PFSK-1 (cell line): Measurements from ENCODE around the gene RGS5. TPM values are rescaled to one million over a fixed set of nuclear protein-coding genes. Genes with fewer than 3 reads are reported as not detected.

Experiments
- FOXP2 ChIP-seq: optimal IDR thresholded peaks from 2 replicates; pipeline ENCODE3; 2011; ENCODE audit warnings: borderline replicate concordance, control low read depth, inconsistent platforms; ENCODE audit not compliant: insufficient read depth; ENCODE audit errors: extremely low read length, extremely low read depth
- POLR2AphosphoS5 ChIP-seq: IDR thresholded peaks from 2 replicates; pipeline ENCODE4 v1.6.1; 2012; ENCODE audit warnings: low read depth, mild to moderate bottlenecking, control low read depth, low read length, moderate library complexity
- SIN3A ChIP-seq: IDR thresholded peaks from 2 replicates; pipeline ENCODE4 v1.6.1; 2012; ENCODE audit warnings: mild to moderate bottlenecking, low read length, moderate library complexity, borderline replicate concordance; ENCODE audit not compliant: insufficient read depth
- TAF1 ChIP-seq: IDR thresholded peaks from 2 replicates; pipeline ENCODE4 v1.6.1; 2012; ENCODE audit warnings: low read length, control low read depth, borderline replicate concordance; ENCODE audit not compliant: insufficient read depth
- polyA plus RNA-seq: library from polyadenylated mRNA; unstranded; fragments of >200 nt; gene quantifications from one replicate; pipeline ENCODE4 v1.2.1, GENCODE V29; 2012; ENCODE audit warnings: low read depth, missing spikeins; ENCODE audit not compliant: insufficient read length
- TF ChIP-seq, protein P1 (sequence below), 2 experiments: IDR thresholded peaks; 2 replicates each; pipeline versions ENCODE4 v1.6.1 to v1.8.0; 2011 to 2012; ENCODE audit warnings: low read depth in 2 of 2, low read length in 2 of 2, control low read depth in 1 of 2, inconsistent platforms in 1 of 2, mild to moderate bottlenecking in 1 of 2, moderate library complexity in 1 of 2; ENCODE audit not compliant: insufficient read depth in 1 of 2

The RGS5 gene, protein sequence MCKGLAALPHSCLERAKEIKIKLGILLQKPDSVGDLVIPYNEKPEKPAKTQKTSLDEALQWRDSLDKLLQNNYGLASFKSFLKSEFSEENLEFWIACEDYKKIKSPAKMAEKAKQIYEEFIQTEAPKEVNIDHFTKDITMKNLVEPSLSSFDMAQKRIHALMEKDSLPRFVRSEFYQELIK
- polyA plus RNA-seq = 1.3 TPM

- TF ChIP-seq, protein P1, sequence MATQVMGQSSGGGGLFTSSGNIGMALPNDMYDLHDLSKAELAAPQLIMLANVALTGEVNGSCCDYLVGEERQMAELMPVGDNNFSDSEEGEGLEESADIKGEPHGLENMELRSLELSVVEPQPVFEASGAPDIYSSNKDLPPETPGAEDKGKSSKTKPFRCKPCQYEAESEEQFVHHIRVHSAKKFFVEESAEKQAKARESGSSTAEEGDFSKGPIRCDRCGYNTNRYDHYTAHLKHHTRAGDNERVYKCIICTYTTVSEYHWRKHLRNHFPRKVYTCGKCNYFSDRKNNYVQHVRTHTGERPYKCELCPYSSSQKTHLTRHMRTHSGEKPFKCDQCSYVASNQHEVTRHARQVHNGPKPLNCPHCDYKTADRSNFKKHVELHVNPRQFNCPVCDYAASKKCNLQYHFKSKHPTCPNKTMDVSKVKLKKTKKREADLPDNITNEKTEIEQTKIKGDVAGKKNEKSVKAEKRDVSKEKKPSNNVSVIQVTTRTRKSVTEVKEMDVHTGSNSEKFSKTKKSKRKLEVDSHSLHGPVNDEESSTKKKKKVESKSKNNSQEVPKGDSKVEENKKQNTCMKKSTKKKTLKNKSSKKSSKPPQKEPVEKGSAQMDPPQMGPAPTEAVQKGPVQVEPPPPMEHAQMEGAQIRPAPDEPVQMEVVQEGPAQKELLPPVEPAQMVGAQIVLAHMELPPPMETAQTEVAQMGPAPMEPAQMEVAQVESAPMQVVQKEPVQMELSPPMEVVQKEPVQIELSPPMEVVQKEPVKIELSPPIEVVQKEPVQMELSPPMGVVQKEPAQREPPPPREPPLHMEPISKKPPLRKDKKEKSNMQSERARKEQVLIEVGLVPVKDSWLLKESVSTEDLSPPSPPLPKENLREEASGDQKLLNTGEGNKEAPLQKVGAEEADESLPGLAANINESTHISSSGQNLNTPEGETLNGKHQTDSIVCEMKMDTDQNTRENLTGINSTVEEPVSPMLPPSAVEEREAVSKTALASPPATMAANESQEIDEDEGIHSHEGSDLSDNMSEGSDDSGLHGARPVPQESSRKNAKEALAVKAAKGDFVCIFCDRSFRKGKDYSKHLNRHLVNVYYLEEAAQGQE (IDR thresholded peaks at IDR 0.05; ENCODE audit: insufficient read depth in 1 of 2, low read depth in 2 of 2, low read length in 2 of 2) = no peak
- TF ChIP-seq FOXP2 (no peak), SIN3A (no peak), POLR2AphosphoS5 (no peak), TAF1 (no peak)
These were observed at the start of gene RGS5 for GRCh38 chr1:163202833-163203451. TSS of gene RGS5 (minus strand) at chr1:163202916. CDS start at chr1:163202835, 81 bp downstream.

DNA sequence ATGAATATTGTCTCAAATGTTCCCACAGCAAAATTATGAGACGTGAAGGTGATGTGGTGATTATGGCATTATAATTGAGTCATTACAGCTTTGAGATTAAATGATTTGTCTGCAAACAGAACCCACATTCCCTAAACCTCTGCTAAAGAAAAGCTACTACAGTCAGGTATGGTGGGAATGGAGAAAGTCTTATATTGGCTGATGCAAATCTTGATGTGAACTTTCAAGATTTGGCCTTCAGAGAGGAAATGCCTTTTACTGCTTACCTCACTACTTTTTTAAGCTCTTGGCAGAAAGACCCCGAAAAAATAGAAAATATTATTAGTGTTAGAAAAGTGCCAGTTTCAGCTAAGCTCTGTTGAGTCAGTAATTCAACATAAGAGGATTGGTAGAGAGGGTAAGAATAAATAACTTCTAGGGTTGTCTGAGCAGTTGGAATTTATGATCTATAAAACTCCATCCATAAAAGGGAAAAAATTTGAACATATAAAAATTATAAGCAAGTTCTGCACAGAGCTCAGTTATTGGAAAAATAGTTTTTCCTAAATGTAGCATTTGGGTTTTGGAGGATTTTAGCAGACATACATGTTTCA lies 47.8 kb upstream of the RGS5 start:
- TF ChIP-seq TAF1 (no peak), SIN3A (no peak), POLR2AphosphoS5 (no peak), FOXP2 (no peak)

GRCh38 chr1:163248064-163248463 lies 45.3 kb upstream of the RGS5 start:
- TF ChIP-seq, protein P1 (IDR thresholded peaks at IDR 0.05; ENCODE audit: insufficient read depth in 1 of 2, low read depth in 2 of 2, low read length in 2 of 2) = no peak
- TF ChIP-seq FOXP2 (no peak), SIN3A (no peak), TAF1 (no peak), POLR2AphosphoS5 (no peak)

GRCh38 chr1:163241746-163242145 lies 39.0 kb upstream of the RGS5 start:
- no peak for TF ChIP-seq POLR2AphosphoS5
- no peak for TF ChIP-seq SIN3A
- TF ChIP-seq, protein P1 (IDR thresholded peaks at IDR 0.05; ENCODE audit: insufficient read depth in 1 of 2, low read depth in 2 of 2, low read length in 2 of 2) = no peak

DNA sequence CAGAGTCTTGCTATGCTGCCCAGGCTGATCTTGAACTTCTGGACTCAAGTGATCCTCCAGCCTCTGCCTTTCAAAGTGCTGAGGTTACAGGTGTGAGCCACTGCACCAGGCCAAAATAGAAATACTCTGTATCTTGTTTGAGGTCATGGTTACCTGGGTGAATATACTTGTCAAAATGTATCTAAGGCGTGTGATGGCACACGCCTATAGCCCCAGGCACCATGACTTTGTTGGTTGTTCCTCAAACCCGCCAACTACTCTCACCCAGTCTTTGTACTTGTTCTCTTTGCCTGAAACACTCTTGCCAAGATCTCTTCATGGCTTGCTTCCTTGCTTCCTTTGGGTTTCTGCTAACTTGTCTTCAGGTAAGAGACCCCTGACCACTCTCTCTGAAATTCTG lies 38.0 kb upstream of the RGS5 start:
- TF ChIP-seq POLR2AphosphoS5 (no peak), SIN3A (no peak), FOXP2 (no peak), TAF1 (no peak)
- TF ChIP-seq, protein P1 (IDR thresholded peaks at IDR 0.05; ENCODE audit: insufficient read depth in 1 of 2, low read depth in 2 of 2, low read length in 2 of 2) = no peak
